GM12872 (cell line): Measurements from ENCODE around the gene RASSF4.
A peak's percentile ranks its signal among the peaks of the same experiment; 100 is the strongest.

ENCODE experiments used
- CTCF ChIP-seq: IDR thresholded peaks from 3 replicates; pipeline ENCODE4 v1.5.1; 2011; ENCODE audit warnings: low read depth, mild to moderate bottlenecking, low read length, moderate library complexity; ENCODE audit not compliant: insufficient read depth

Gene RASSF4

GRCh38 chr10:44958196-44958897 is 1.3 kb upstream of the RASSF4 start:
- TF ChIP-seq CTCF = no peak

GRCh38 chr10:44958898-44959246 is 730 bp upstream of the RASSF4 start:
- no peak for TF ChIP-seq CTCF

GRCh38 chr10:44960088-44960460 is 472 bp downstream of the RASSF4 start:
- TF ChIP-seq CTCF = no peak

GRCh38 chr10:44960482-44961229 is 1.1 kb downstream of the RASSF4 start:
- TF ChIP-seq CTCF = no peak

- TF ChIP-seq CTCF = no peak
Observed at GRCh38 chr10:44961230-44961571, 1.6 kb downstream of the RASSF4 start.

GRCh38 chr10:44961931-44962750 is 2.5 kb downstream of the RASSF4 start:
- TF ChIP-seq CTCF = no peak

GRCh38 chr10:44962870-44963738 is 3.5 kb downstream of the RASSF4 start:
- TF ChIP-seq CTCF = peak; percentile 56
